COR-L47 (cell line): Measurements from ENCODE around the gene EXTL2.
A peak's percentile ranks its signal among the peaks of the same experiment; 100 is the strongest.
"Not testable (repeated sequence)": the region's sequence is repeated elsewhere in the genome, so short reads cannot be mapped to it uniquely, and the experiment has no call there.

Experiments used
- DNase-seq: peaks from one replicate; lab custom pipeline; 2025; lab: John Stamatoyannopoulos, UW

The EXTL2 gene

GRCh38 chr1:100902365-100902764, 7.7 kb upstream of the EXTL2 start:
- DNase-seq: no peak

DNA sequence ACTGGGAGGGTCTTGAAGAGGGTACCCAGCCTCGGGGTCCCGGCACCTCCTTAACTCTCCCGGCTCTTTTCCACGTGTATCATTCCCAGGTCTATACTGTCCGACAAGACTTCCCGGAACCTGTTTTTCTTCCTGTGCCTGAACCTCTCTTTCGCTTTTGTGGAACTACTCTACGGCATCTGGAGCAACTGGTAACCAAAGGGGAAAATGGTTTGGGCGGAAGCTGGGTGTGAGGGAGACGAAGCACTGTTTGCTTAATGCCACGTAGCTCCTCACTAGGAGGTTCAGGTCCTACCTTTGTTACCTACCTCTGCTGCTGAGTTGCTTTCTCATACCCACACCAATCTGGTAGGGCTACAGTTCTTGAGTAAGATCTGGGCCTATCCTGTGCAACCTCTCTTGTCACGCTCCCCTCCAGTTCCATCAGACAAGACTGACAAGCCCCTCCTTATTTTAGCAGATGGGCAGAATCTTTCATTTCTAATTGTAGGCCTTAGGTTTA, 1.9 kb upstream of the EXTL2 start:
- DNase-seq: peak; percentile 32

GRCh38 chr1:100895540-100896480, 1.2 kb upstream of the EXTL2 start, which contains the start of gene SLC30A7:
Gene SLC30A7 (plus strand): TSS chr1:100896090. CDS start chr1:100896263, 173 bp downstream.
- peak; percentile 71 for DNase-seq

DNA sequence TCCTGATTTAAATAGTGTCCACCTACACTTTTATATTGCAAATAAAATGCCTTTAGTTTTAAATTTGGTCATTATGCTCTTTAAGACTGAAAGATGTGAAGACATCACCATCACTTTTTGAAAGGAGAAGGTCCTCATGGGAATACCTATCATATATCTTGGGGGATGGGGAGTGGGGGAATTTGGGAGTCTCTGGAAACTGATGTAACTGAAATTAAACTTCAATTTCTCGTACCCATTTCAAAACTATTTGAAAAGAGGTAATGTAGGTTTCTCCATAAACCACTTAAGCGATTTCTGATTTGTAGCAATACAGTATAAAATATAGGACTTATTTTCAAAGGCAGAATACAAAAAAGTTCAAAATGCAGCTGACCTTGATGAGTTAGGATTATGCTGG, 924 bp downstream of the EXTL2 start:
- DNase-seq: no peak

- no peak for DNase-seq
Observed at GRCh38 chr1:100892554-100892953, 2.1 kb downstream of the EXTL2 start.

- no peak for DNase-seq
Observed at GRCh38 chr1:100891380-100891779, 3.3 kb downstream of the EXTL2 start.

- DNase-seq: not testable (repeated sequence)
Observed at GRCh38 chr1:100889869-100890482, 4.7 kb downstream of the EXTL2 start.

DNA sequence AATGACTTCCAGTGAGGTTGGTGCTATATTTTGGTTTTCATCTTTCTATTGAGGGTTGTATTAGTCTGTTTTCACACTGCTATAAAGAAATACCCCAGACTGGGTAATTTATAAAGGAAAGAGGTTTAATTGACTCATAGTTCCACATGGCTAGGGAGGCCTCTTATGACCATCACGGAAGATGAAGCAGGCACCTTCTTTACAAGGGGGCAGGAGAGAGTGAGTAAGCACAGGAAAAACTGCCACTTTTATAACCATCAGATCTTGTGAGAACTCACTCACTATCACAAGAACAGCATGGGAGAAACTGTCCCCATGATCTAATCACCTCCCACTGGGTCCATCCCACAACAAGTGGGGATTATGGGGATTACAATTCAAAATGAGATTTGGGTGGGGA, 5.6 kb downstream of the EXTL2 start:
- not testable (repeated sequence) for DNase-seq

GRCh38 chr1:100883963-100884362, 10.7 kb downstream of the EXTL2 start:
- peak; percentile 16 for DNase-seq

- DNase-seq: no peak
Observed at GRCh38 chr1:100882698-100883097, 11.9 kb downstream of the EXTL2 start.

DNA sequence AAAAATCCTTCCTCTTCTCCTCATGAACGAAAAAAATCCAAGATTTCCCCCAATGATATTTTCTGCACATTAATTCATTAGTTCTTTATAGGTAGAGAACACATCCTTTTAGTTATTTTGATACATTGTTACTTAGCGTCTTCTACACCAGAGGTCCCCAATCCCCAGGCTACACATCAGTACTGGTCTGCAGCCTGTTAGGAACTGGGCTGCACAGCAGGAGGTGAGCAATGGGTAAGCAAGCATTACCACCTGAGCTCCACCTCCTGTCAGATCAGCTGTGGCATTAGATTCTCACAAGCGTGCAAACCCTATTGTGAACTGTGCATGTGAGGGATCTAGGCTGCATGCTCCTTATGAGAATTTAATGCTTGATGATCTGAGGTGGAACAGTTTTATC, 13.0 kb downstream of the EXTL2 start:
- DNase-seq: no peak

GRCh38 chr1:100879422-100879821, 15.2 kb downstream of the EXTL2 start:
- no peak for DNase-seq

DNA sequence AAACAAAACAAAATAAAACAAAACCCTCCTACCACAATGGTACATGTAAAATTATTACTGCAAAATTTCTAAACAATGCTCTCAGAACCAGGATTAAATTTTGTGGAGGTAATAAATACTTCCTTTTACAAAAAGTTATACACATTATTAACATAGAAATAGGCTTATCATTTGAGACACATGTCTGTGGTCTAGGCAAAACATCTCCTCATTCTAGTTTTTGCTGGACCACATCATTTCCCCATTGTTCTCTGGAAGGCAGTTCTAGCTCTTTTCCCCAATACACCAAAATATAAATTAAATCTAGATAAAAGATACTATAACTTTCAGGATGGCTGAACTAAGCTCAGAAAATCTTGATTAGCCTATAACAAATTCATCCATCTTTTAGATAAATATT, 18.4 kb downstream of the EXTL2 start:
- no peak for DNase-seq

DNA sequence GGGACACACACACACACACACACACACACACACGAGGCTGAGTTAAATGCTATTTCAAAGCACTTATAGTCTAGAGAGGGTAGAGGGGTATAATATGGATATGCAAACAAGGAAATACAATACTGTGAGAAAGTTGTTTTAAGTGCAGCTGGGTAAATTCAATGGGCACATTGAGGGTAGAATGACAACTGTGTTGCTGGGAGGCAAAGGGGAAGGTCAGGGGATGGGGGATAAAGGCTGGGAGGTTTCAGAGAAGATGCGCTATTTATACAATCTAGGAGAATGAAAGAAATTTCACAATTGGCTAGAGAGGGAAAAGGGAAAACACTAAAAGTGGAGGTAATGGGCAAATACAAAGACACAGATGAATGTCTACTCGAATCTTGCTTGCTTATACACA, 19.4 kb downstream of the EXTL2 start:
- no peak for DNase-seq

DNA sequence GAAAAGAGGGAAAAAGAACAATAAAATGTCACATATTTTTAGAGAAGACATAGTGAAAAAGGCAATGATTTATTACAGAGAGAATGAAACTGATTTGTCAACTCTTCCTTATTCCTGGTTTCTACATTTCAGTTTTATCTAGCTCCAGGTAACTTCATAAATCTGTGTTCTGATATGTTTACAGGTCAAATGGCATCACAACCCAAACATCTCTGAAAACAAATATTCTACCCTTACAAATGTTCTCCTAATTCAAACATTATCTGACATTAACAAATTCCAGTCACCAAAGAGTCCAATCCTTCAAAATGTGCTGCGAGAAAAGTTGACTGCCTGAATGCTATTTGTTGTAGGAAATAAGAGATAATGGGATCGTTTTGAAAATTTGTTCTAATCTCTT, 20.2 kb downstream of the EXTL2 start:
- DNase-seq: no peak

DNA sequence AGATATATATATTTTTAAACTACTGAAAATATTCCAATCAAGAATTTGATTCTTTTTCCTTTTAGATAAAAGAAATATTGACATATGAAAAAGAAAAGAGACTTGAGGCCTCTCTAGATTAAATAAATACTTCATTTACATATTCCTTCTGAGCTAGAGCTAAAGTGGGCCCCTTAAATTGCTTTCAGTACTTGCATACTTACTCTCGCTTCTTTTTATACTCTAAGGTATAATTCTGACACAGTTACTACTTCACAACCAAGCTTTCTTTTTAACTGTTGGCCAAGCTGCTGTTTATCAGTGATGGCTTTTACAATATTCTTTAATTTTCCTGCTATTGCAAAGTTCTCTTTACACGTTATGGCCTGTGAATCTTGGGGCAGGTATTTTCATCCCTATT, 24.6 kb downstream of the EXTL2 start:
- DNase-seq: no peak

DNA sequence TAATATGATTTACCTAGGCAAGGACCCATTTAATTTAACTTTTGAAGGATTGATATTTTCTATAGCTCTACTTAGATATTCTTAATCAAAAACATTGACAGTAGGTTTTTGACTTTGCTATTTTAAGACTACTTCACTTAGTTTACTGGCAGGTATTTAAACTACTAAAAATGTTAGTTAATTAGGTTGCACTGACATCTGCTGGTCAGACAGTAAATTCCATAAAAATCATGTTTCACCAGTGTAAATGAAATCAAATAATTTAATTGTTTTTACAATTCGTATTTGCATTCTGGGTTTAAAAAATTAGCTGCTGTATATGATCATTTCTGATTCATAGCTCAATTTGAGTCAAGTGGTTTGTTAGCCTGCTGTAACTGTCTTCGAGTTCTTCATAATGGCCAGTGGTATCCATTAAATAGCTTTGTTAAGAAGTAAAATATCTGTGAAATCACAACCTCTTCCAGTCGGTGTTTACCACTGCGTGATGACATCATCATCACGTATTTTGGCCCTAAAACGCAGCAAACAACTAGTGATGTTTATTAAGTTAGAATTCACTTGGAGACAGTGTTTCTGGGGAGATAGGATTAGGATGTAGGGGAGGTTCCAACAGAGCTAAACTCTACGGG, 26.2 kb downstream of the EXTL2 start:
- DNase-seq: peak; percentile 24

DNA sequence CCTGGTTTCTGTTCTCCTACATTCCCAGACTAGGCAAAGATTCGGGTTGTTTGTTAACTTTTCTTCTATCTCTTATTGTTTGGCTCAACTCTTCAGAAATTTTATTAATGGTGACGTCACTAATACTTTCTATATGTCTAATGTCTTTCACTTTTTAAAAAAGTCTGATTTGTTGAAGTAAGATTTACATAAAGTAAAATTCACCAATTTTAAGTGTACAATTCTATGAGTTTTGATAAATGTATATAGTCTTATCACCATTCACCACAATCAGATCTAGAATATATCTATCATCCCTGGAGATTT, 27.8 kb downstream of the EXTL2 start:
- DNase-seq: no peak

DNA sequence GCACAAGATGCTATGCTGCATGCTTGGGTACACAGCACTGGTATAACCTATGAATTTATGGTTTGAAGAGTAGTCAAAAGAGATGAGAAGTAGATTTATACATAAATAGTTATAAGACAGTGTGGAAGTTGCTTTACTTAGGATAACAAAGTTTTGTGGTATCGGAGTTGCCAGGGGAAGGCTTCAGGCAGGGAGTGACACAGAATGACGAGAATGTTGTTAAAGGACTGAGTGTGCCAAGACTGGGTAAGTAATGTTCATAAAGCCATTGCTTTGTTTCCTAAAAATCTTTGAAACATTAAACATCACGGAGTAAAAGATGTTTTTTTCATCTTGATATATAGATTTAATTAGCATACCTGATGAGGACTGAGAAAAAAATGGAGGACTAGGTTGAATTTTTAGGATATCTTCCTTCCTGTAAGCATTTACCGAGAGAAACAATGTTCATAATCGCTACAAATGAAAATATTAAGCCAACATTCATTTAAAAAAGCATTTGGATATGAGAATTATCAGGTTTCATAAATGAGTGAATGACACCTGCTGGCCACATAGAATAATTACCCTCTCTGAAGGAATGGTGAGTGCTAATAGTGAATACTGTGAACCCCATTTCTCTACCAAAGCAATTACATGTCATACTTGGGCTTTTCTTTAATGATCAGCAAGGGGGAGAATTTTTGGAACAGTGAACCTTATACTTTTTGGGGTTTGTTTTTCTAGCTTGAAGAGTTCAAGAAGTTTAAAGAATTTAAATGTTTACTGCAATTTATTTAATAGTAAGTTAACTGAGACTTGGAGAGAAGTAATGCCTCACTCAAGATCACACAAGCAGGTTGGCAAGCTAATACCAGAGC, 28.4 kb downstream of the EXTL2 start:
- DNase-seq: peak; percentile 4

- no peak for DNase-seq
Observed at GRCh38 chr1:100862591-100862990, 32.1 kb downstream of the EXTL2 start.

DNA sequence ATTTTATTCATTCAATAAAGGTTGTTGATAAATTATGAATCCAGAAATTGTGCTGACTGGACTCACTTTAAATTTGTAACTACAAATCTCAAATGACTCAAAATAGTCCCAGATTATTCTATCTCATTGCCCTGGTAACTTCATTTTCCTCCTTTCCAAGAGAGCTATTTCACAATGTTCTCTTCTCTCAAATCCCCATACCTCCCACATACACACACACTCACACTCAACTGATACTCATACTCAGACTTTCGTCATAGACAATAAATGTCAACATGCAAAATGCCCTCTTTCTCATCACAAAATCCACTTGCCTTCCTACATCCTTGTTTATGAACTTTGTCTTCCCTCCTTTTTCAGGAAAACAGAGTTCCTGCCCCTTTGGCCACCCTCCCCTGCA, 33.3 kb downstream of the EXTL2 start:
- DNase-seq: no peak
